HepG2 (cell line): Measurements from ENCODE around the gene ZNF138. TPM values are rescaled to one million over a fixed set of nuclear protein-coding genes. Genes with fewer than 3 reads are reported as not detected.

ENCODE experiments used
- ATAC-seq: fragments of 200-7000 bp; cut with Tn5 transposase; 3 replicates; pipeline ENCODE4 v1.9.1; 2020; ENCODE audit warnings: mild to moderate bottlenecking, moderate library complexity
- BruUV-seq: library from RNA; stranded (reverse); fragments of 400-500 nt; replicated peaks from 2 replicates; lab custom pipeline; 2021; lab: Mats Ljungman, UMichigan
- CTCF ChIA-PET: fragments of 300-600 bp; formaldehyde crosslinking; extraction: SDS; loops from one replicate; lab custom pipeline; 2021; ENCODE audit warnings: low total read pairs, inconsistent platforms, low intra/inter-chr PET ratio; lab: Yijun Ruan, JAX
- POLR2A ChIA-PET: fragments of 350-600 bp; sonication (Branson Sonifier 250); formaldehyde crosslinking; loops from one replicate; lab custom pipeline; 2020; ENCODE audit warnings: antibody characterized with exemption, inconsistent platforms; lab: Yijun Ruan, JAX
- DNase-seq: peaks from one replicate; pipeline ENCODE4 v3.0.0-alpha.2; 2015; ENCODE audit warnings: low spot score
- FAIRE-seq: peaks from 3 replicates; lab custom pipeline; 2011; peaks lifted over from hg19 to GRCh38; lab: Jason Lieb, UNC
- H2AFZ ChIP-seq: one replicate; pipeline ENCODE4 v1.6.1; 2011; ENCODE audit warnings: low read length, inconsistent platforms
- H3K27ac ChIP-seq: fragments of 300-600 bp; 3 replicates; pipeline ENCODE4 v1.8.0; 2011; ENCODE audit warnings: mixed run types, mild to moderate bottlenecking, mixed read lengths, low read length, inconsistent platforms; ENCODE audit not compliant: insufficient read depth; ENCODE audit errors: extremely low read length
- H3K27me3 ChIP-seq, 2 experiments: fragments of 200-600 bp in 1 of 2; 2 replicates in 1 of 2; 3 replicates in 1 of 2; pipeline versions ENCODE4 v1.6.0 to v1.8.0; 2011; ENCODE audit warnings: low read length in 2 of 2, mild to moderate bottlenecking in 2 of 2, moderate library complexity in 2 of 2, inconsistent platforms in 1 of 2; ENCODE audit not compliant: insufficient read depth in 2 of 2, control insufficient read depth in 1 of 2
- H3K36me3 ChIP-seq, 2 experiments: fragments of 200-600 bp in 1 of 2; replicated peaks in 1 of 2; 2 replicates in 1 of 2; 3 replicates in 1 of 2; pipeline versions ENCODE4 v1.5.1 to v1.8.0; 2011; ENCODE audit warnings: low read length in 2 of 2, inconsistent platforms in 1 of 2; ENCODE audit not compliant: insufficient read depth in 2 of 2, control insufficient read depth in 1 of 2
- H3K4me1 ChIP-seq: 2 replicates; pipeline ENCODE4 v1.5.1; 2012; ENCODE audit warnings: low read length, inconsistent platforms; ENCODE audit not compliant: insufficient read depth
- H3K4me2 ChIP-seq: 2 replicates; pipeline ENCODE4 v1.6.0; 2011; ENCODE audit warnings: low read depth, low read length, inconsistent platforms
- H3K4me3 ChIP-seq, 3 experiments: fragments of 200-600 bp in 1 of 3; sonication (generic), shearing (Covaris generic) in 1 of 3; replicated peaks in 1 of 3; 2 replicates each; pipeline ENCODE4 v1.5.1; 2011 to 2016; ENCODE audit warnings: low read length in 3 of 3, inconsistent platforms in 2 of 3, low read depth in 2 of 3, mild to moderate bottlenecking in 2 of 3, control low read depth in 1 of 3, mixed read lengths in 1 of 3; ENCODE audit not compliant: insufficient read depth in 1 of 3
- H3K79me2 ChIP-seq: one replicate; pipeline ENCODE4 v1.6.1; 2011; ENCODE audit warnings: low read length, inconsistent platforms; ENCODE audit not compliant: insufficient read depth
- H3K9ac ChIP-seq: 2 replicates; pipeline ENCODE4 v1.6.0; 2011; ENCODE audit warnings: mild to moderate bottlenecking, low read depth, low read length, inconsistent platforms; ENCODE audit not compliant: insufficient read depth
- H3K9me3 ChIP-seq: 2 replicates; pipeline ENCODE4 v1.5.1; 2012; ENCODE audit warnings: mild to moderate bottlenecking, low read length
- H4K20me1 ChIP-seq: 2 replicates; pipeline ENCODE4 v1.6.0; 2011; ENCODE audit warnings: inconsistent platforms, mild to moderate bottlenecking, low read length, moderate library complexity; ENCODE audit not compliant: insufficient read depth
- AFF4 ChIP-seq: sonication (generic); formaldehyde crosslinking; IDR thresholded peaks from 2 replicates; pipeline ENCODE4 v1.4.0; 2020; ENCODE audit warnings: missing genetic modification reagents
- FOXP4 ChIP-seq: sonication (generic); formaldehyde crosslinking; IDR thresholded peaks from 2 replicates; pipeline ENCODE4 v1.4.0; 2020; ENCODE audit warnings: missing genetic modification reagents
- KDM4B ChIP-seq: sonication (generic); formaldehyde crosslinking; IDR thresholded peaks from 2 replicates; pipeline ENCODE4 v1.4.0; 2020; ENCODE audit warnings: missing genetic modification reagents
- LRRFIP1 ChIP-seq: sonication (generic); formaldehyde crosslinking; conservative IDR thresholded peaks from 2 replicates; pipeline ENCODE4 v1.4.0; 2020; ENCODE audit warnings: missing genetic modification reagents
- ZNF704 ChIP-seq: sonication (generic); formaldehyde crosslinking; IDR thresholded peaks from 2 replicates; pipeline ENCODE4 v1.8.1; 2023; ENCODE audit warnings: mild to moderate bottlenecking, inconsistent platforms, moderate library complexity, missing genetic modification reagents, borderline replicate concordance
- WGBS: methylation state at CpG from one replicate; pipeline ENCODE4 v1.1.6; 2017; ENCODE audit warnings: low lambda C conversion rate; 5-methylcytosine and 5-hydroxymethylcytosine counted together
- in situ Hi-C: cut with HindIII; loops from 2 replicates; pipeline ENCODE4 v1.10.0; 2017; ENCODE audit warnings: low pct_unique_long_range_greater_than_20kb; ENCODE audit not compliant: extremely low pct_ligation_motif_present
- intact Hi-C: fragments of 100-400 bp; cut with micrococcal nuclease; formaldehyde crosslinking; loops from one replicate; pipeline ENCODE4 v1.10.0; 2022; ENCODE audit not compliant: unreplicated experiment
- polyA plus RNA-seq, 8 experiments: library from polyadenylated mRNA; depleted of rRNA in 3 of 8; stranded (reverse) in 7 of 8; unstranded in 1 of 8; fragments of >200 nt; fragmentation: Illumina TruSeq in 4 of 8; extraction: Trizol in 4 of 8; gene quantifications; 2 replicates each; pipeline versions ENCODE4 v1.2.1 to v1.2.3, GENCODE V29; 2011 to 2016; ENCODE audit warnings: low read depth in 4 of 8, missing spikeins in 1 of 8, mixed read lengths in 1 of 8; ENCODE audit not compliant: insufficient read depth in 1 of 8
- total RNA-seq, 5 experiments: library from RNA; depleted of rRNA; stranded (reverse); fragments of >200 nt; fragmentation: Illumina TruSeq; extraction: Trizol; gene quantifications; 2 replicates each; pipeline ENCODE4 v1.2.3, GENCODE V29; 2016; ENCODE audit warnings: low read depth in 1 of 5

The ZNF138 gene
- total and polyA plus RNA-seq, 2 of the 13 experiments (the other 11 are each of a cell fraction or from before 2014, with no cell fraction given), result 2.7 to 5.8 TPM

- Histone ChIP-seq H3K9me3 (peaks cover 3% of the 10 kb centered on the region; the same call in 1 of the 2 replicates), H3K4me2 (no peak overlapping the region), H3K4me1 (no peaks in the 10 kb centered on the region), H3K79me2 (no peaks in the 10 kb centered on the region), H2AFZ (no peak overlapping the region), H4K20me1 (no peaks in the 10 kb centered on the region), H3K9ac (no peak overlapping the region), H3K36me3 (no peaks in the 10 kb centered on the region), H3K4me3 (no peak overlapping the region), H3K27ac (no peak overlapping the region), H3K27me3 (peaks cover 5 to 97% of the 10 kb centered on the region in 2 experiments; a peak in 4 of 5 replicates)
- no peak for DNase-seq
- WGBS, result 40% methylated on average over 27 of the region's 36 CpGs
- ATAC-seq, result no peak
- POLR2A ChIA-PET, result no interaction called here
- no peak for TF ChIP-seq AFF4
- TF ChIP-seq LRRFIP1 (CRISPR knock-in tag), result no peak
- TF ChIP-seq FOXP4 (CRISPR knock-in tag), result no peak
- TF ChIP-seq KDM4B (CRISPR knock-in tag), result no peak
- TF ChIP-seq ZNF704 (CRISPR knock-in tag), result no peak
- intact Hi-C loops (no loop called here), in situ Hi-C loops (no loop called here)
- no TSS peak for BruUV-seq
- FAIRE-seq, result no peak
- CTCF ChIA-PET, result no interaction called here
These were observed 78.3 kb downstream of the ZNF138 start for GRCh38 chr7:64872351-64873154.
